IMR-90 (cell line): ENCODE data around the gene NOM1. TPM values are rescaled to one million over a fixed set of nuclear protein-coding genes. Genes with fewer than 3 reads are reported as not detected.
A peak's percentile ranks its signal among the peaks of the same experiment; 100 is the strongest.

Source experiments
- ATAC-seq: fragments of 200-7000 bp; cut with Tn5 transposase; 2 replicates; pipeline ENCODE4 v1.9.1; 2020; ENCODE audit warnings: low read depth, mild to moderate bottlenecking, moderate library complexity
- BruUV-seq: library from RNA; stranded (reverse); fragments of 400-500 nt; replicated peaks from 2 replicates; lab custom pipeline; 2021; lab: Mats Ljungman, UMichigan
- CTCF ChIA-PET: fragments of 300-600 bp; formaldehyde crosslinking; extraction: SDS; loops from one replicate; lab custom pipeline; 2021; ENCODE audit warnings: antibody characterized with exemption; lab: Yijun Ruan, JAX
- POLR2A ChIA-PET: fragments of 300-600 bp; sonication (Branson Sonifier 250); formaldehyde crosslinking; loops from one replicate; lab custom pipeline; 2022; ENCODE audit warnings: antibody characterized with exemption; ENCODE audit not compliant: unreplicated experiment; lab: Charles Lee
- DNase-seq: peaks from one replicate; pipeline ENCODE4 v3.0.0; 2013
- H2AFZ ChIP-seq: replicated peaks from 2 replicates; pipeline ENCODE3; 2013; ENCODE audit warnings: low read length, mild to moderate bottlenecking; ENCODE audit not compliant: poor library complexity
- H2AK5ac ChIP-seq: 2 replicates; pipeline ENCODE4 v1.6.1; 2013; ENCODE audit warnings: low read depth, low read length, inconsistent platforms
- H2AK9ac ChIP-seq: replicated peaks from 2 replicates; pipeline ENCODE3; 2013; ENCODE audit warnings: mild to moderate bottlenecking, low read depth, low read length, moderate library complexity; ENCODE audit not compliant: poor library complexity
- H2BK120ac ChIP-seq: 2 replicates; pipeline ENCODE4 v1.6.1; 2013; ENCODE audit warnings: low read depth, low read length, inconsistent platforms
- H2BK15ac ChIP-seq: 3 replicates; pipeline ENCODE4 v1.6.1; 2013; ENCODE audit warnings: low read depth, low read length, inconsistent platforms
- H2BK20ac ChIP-seq: 2 replicates; pipeline ENCODE4 v1.6.1; 2013; ENCODE audit warnings: low read depth, mild to moderate bottlenecking, inconsistent platforms, low read length, moderate library complexity
- H2BK5ac ChIP-seq: 2 replicates; pipeline ENCODE4 v1.6.1; 2013; ENCODE audit warnings: mild to moderate bottlenecking, low read depth, low read length, inconsistent platforms; ENCODE audit not compliant: poor library complexity, severe bottlenecking
- H3K14ac ChIP-seq: replicated peaks from 2 replicates; pipeline ENCODE4 v1.6.1; 2013; ENCODE audit warnings: low read depth, low read length, inconsistent platforms
- H3K18ac ChIP-seq: 2 replicates; pipeline ENCODE4 v1.6.1; 2013; ENCODE audit warnings: low read depth, low read length, control low read depth
- H3K23ac ChIP-seq: 2 replicates; pipeline ENCODE4 v1.6.1; 2013; ENCODE audit warnings: low read depth, low read length, inconsistent platforms
- H3K27ac ChIP-seq: 2 replicates; pipeline ENCODE4 v1.5.1; 2013; ENCODE audit warnings: mild to moderate bottlenecking, control low read depth, low read length; ENCODE audit not compliant: insufficient read depth
- H3K27me3 ChIP-seq: 2 replicates; pipeline ENCODE4 v1.6.1; 2013; ENCODE audit warnings: low read length; ENCODE audit not compliant: control insufficient read depth, insufficient read depth
- H3K36me3 ChIP-seq: 2 replicates; pipeline ENCODE4 v1.6.1; 2013; ENCODE audit warnings: low read length, mixed read lengths; ENCODE audit not compliant: control insufficient read depth, insufficient read depth
- H3K4ac ChIP-seq: 2 replicates; pipeline ENCODE4 v1.6.1; 2013; ENCODE audit warnings: low read depth, low read length, inconsistent platforms
- H3K4me1 ChIP-seq: 2 replicates; pipeline ENCODE4 v1.6.1; 2013; ENCODE audit warnings: low read length, mixed read lengths; ENCODE audit not compliant: control insufficient read depth, insufficient read depth
- H3K4me2 ChIP-seq: 2 replicates; pipeline ENCODE4 v1.6.1; 2013; ENCODE audit warnings: low read depth, mild to moderate bottlenecking, control low read depth, low read length, moderate library complexity
- H3K4me3 ChIP-seq: 2 replicates; pipeline ENCODE4 v1.5.1; 2013; ENCODE audit warnings: low read depth, mild to moderate bottlenecking, control low read depth, low read length, moderate library complexity; ENCODE audit not compliant: insufficient read depth
- H3K56ac ChIP-seq: 2 replicates; pipeline ENCODE4 v1.6.1; 2013; ENCODE audit warnings: low read length, inconsistent platforms; ENCODE audit not compliant: insufficient read depth; ENCODE audit errors: extremely low read depth
- H3K79me1 ChIP-seq, 2 experiments: 2 replicates each; pipeline ENCODE4 v1.6.1; 2013; ENCODE audit warnings: low read length in 2 of 2, inconsistent platforms in 1 of 2, low read depth in 1 of 2
- H3K9ac ChIP-seq: 2 replicates; pipeline ENCODE4 v1.6.1; 2013; ENCODE audit warnings: low read depth, low read length, control low read depth
- H3K9me1 ChIP-seq: 2 replicates; pipeline ENCODE4 v1.6.1; 2013; ENCODE audit warnings: low read length, inconsistent platforms; ENCODE audit not compliant: insufficient read depth
- H3K9me3 ChIP-seq: 2 replicates; pipeline ENCODE4 v1.6.1; 2013; ENCODE audit warnings: low read length; ENCODE audit not compliant: control insufficient read depth, insufficient read depth
- H4K20me1 ChIP-seq: 2 replicates; pipeline ENCODE4 v1.6.1; 2013; ENCODE audit warnings: low read length, inconsistent platforms; ENCODE audit not compliant: insufficient read depth
- H4K5ac ChIP-seq: 2 replicates; pipeline ENCODE4 v1.6.1; 2013; ENCODE audit warnings: mild to moderate bottlenecking, low read depth, low read length, control low read depth
- H4K8ac ChIP-seq, 2 experiments: 2 replicates each; pipeline ENCODE4 v1.6.1; 2013; ENCODE audit warnings: low read depth in 2 of 2, low read length in 2 of 2, control low read depth in 1 of 2, inconsistent platforms in 1 of 2
- H4K91ac ChIP-seq: 2 replicates; pipeline ENCODE4 v1.6.1; 2013; ENCODE audit warnings: low read depth, low read length, inconsistent platforms; ENCODE audit not compliant: insufficient read depth
- ELK1 ChIP-seq: fragments of 150-350 bp; IDR thresholded peaks from 2 replicates; pipeline ENCODE4 v1.6.1; 2016; ENCODE audit warnings: low read depth, mild to moderate bottlenecking, low read length, moderate library complexity, borderline replicate concordance
- MAZ ChIP-seq: IDR thresholded peaks from 2 replicates; pipeline ENCODE4 v1.6.1; 2012; ENCODE audit warnings: low read depth, mild to moderate bottlenecking, low read length, improper control_type of control experiment, moderate library complexity, borderline replicate concordance
- RAD21 ChIP-seq: IDR thresholded peaks from 2 replicates; pipeline ENCODE4 v1.6.1; 2012; ENCODE audit warnings: low read length, improper control_type of control experiment
- RFX5 ChIP-seq: IDR thresholded peaks from 2 replicates; pipeline ENCODE4 v1.8.0; 2012; ENCODE audit warnings: low read depth, mild to moderate bottlenecking, low read length, moderate library complexity
- WGBS, 2 experiments: methylation state at CpG; one replicate each; pipeline versions ENCODE4 v1.1.5 to v1.1.7; 2013; ENCODE audit warnings: missing lambda C conversion rate in 2 of 2; ENCODE audit not compliant: insufficient read length in 1 of 2; ENCODE audit errors: extremely low coverage in 2 of 2; 5-methylcytosine and 5-hydroxymethylcytosine counted together
- dilution Hi-C: fragments of 300-500 bp; cut with HindIII; formaldehyde crosslinking; loops from one replicate; pipeline ENCODE4 v1.14.3; 2018; ENCODE audit warnings: low sequenced_read_pairs; ENCODE audit not compliant: unreplicated experiment
- in situ Hi-C: fragments of 300-500 bp; cut with MboI; formaldehyde crosslinking; loops from 3 replicates; pipeline ENCODE4 v1.14.3; 2019; ENCODE audit warnings: low sequenced_read_pairs, inconsistent platforms, mixed read lengths
- intact Hi-C: fragments of 100-400 bp; cut with micrococcal nuclease; formaldehyde crosslinking; loops from 2 replicates; pipeline ENCODE4 v1.10.0; 2022
- polyA plus RNA-seq, 3 experiments: library from polyadenylated mRNA; depleted of rRNA; stranded (reverse); fragments of >200 nt; gene quantifications; 2 replicates each; pipeline ENCODE4 v1.2.3, GENCODE V29; 2012; ENCODE audit warnings: low replicate concordance in 1 of 3
- total RNA-seq: library from RNA; depleted of rRNA; stranded (reverse); fragments of >200 nt; gene quantifications from 2 replicates; pipeline ENCODE4 v1.2.3, GENCODE V29; 2012

The NOM1 gene
- total and polyA plus RNA-seq, 2 of the 4 experiments (the other 2 are of a cell fraction), result 15.3 to 15.4 TPM

GRCh38 chr7:157000741-157001653, 51.5 kb downstream of the NOM1 start:
- dilution Hi-C loops, result no loop called here
- no peaks in the 10 kb centered on the region for H3K9me1 ChIP-seq
- H3K14ac ChIP-seq, result no peak overlapping the region
- H3K27ac ChIP-seq, result no peak overlapping the region
- no peak overlapping the region for H3K4me3 ChIP-seq
- no peak overlapping the region for H2BK120ac ChIP-seq
- TF ChIP-seq MAZ (no peak), ELK1 (no peak), RAD21 (no peak), RFX5 (no peak)
- peaks cover 17% of the 10 kb centered on the region for H3K9me3 ChIP-seq
- H2BK15ac ChIP-seq, result no peak overlapping the region
- ChIA-PET POLR2A (no interaction called here), CTCF (no interaction called here)
- no peaks in the 10 kb centered on the region for H3K4me1 ChIP-seq
- H4K91ac ChIP-seq, result no peak overlapping the region
- DNase-seq (no peak), ATAC-seq (no peak)
- in situ Hi-C loops, result no loop called here
- H3K27me3 ChIP-seq, result peaks cover 91% of the 10 kb centered on the region
- no peak overlapping the region for H3K18ac ChIP-seq
- intact Hi-C loops, result no loop called here
- H3K4me2 ChIP-seq, result 0 out of 2 replicates have a peak overlapping the region, but pooled peaks have one; percentile 59
- 0% methylated on average over 1 of the region's 25 CpGs; no CpG with 5 or more reads in 1 of the 2 experiments for WGBS, 2 experiments
- H3K9ac ChIP-seq, result no peak overlapping the region
- H2AFZ ChIP-seq, result no peak overlapping the region
- H3K36me3 ChIP-seq, result no peaks in the 10 kb centered on the region
- H3K23ac ChIP-seq, result no peak overlapping the region
- H2AK9ac ChIP-seq, result no peak overlapping the region
- no peak overlapping the region for H2BK5ac ChIP-seq
- H3K4ac ChIP-seq, result no peak overlapping the region
- no peak overlapping the region for H4K5ac ChIP-seq
- H2BK20ac ChIP-seq, result no peak overlapping the region
- no peaks in the 10 kb centered on the region for H3K79me1 ChIP-seq
- H2AK5ac ChIP-seq, result no peak overlapping the region
- BruUV-seq, result no TSS peak
- H3K56ac ChIP-seq, result no peak overlapping the region
- no peaks in the 10 kb centered on the region; the same call in 1 of the 2 replicates for H4K20me1 ChIP-seq
- no peak overlapping the region for H4K8ac ChIP-seq
